SK-N-DZ (cell line): ENCODE measurements around the gene LRCH1.

Experiments used
- DNase-seq: peaks from one replicate; pipeline ENCODE4 v3.0.0-alpha.2; 2015; ENCODE audit warnings: low spot score

LRCH1 gene

DNA sequence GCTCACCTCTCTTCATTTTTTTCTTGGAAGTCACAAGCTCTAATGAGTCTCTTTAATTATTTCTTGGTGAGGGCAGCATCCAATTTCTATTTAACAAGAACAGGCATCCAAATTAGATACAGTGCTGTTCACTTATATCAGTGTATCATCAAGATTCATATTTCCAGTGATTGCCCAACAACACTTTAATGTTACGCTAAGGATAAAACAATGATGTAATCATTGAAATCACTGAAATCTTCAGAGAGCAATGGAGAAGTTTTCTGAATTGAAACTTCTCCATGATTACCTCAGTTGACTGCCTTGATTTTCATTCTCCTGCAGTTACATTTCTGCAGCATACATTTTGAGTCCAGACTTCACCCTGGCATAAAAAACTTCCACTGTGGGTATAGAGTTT, 17.1 kb upstream of the LRCH1 start:
- DNase-seq, result no peak

DNA sequence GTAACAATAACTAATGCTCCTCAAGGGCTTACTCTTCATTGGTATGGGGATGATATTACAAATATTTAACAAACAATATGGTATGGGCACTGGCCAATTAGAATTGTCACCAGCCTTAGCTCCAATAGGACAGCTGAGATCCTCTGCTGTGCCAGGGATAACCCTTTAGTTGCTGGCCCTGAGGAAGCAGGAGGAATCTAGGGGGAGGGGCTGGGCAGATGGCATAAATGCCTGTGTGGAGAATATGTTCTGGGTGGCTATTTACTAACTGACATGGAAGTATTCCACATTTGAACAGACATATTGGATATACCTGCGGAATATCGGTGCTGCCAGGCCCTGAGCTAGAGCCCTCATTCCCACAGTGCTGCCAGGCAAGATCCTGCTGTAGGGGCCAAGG, 16.6 kb upstream of the LRCH1 start:
- DNase-seq, result no peak

DNA sequence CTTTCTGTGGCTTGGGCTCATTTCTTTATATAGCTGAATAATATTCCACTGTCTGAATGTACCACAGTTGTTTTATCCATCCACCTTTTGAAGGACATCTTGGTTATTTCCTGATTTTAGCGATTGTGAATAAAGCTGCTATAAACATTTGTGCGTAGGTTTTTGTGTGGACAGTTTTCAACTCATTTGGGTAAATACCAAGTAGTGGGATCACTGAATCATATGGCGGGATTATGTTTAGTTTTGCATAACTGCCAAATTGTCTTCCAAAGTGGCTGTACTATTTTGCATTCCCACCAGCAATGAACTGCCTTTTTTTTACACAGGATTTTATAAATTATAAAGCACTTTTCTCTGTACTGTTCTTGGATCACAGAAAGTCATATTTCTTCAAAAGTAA, 13.7 kb upstream of the LRCH1 start:
- no peak for DNase-seq

DNA sequence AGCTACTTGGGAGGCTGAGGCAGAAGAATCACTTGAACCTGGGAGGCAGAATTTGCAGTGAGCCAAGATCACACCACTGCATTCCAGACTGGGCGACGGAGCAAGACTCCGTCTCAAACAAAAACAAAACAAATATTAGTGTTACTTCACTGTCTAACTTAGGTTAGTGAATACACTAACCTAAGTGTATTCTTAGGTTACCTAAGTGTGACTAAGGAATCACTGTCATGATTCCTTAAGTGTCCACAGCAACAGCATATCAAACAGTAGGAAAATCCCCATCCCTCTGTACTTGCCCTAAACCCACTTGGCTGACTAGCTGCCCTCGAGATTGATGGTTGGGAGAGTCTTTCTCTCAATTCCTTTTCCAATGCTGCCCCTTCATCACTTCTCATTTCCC, 11.8 kb upstream of the LRCH1 start:
- DNase-seq, result no peak

DNA sequence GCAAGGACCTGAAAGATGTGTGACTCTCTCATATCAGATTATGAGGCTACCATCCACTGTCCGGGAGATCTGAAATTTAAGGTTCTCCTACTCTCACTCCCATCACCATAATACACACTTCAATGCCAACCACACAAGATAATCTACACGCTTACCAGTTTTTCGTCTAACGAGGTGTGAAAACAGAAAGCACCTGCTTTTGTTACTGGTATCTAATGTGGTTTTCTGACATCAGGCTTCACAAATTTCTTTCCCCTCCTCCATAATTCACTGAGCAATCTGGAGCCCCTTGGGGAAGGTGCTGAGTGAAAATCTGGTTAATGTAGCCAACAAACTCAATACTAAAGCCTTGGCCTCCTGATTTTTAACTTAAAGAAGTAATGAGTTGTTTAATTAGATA, 10.1 kb upstream of the LRCH1 start:
- DNase-seq, result no peak

DNA sequence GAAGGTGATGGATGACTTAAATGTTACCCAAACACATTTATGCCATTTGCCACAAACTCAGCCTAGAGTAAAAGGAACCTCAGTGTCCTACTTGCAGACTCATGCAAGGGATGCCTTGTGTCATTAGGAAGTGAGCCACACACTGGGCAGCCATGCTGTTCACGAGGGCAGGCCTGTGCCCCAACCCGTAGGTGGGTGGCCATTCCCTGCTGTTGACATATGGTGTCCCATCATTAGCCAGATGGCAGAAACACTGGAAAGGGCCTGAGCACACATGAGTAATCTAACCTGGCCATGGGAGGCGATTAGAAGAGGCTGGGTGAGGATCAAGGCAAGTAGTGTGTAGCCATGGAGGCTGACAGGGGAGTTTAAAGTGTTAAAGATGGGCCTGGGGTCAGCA, 9.7 kb upstream of the LRCH1 start:
- no peak for DNase-seq

DNA sequence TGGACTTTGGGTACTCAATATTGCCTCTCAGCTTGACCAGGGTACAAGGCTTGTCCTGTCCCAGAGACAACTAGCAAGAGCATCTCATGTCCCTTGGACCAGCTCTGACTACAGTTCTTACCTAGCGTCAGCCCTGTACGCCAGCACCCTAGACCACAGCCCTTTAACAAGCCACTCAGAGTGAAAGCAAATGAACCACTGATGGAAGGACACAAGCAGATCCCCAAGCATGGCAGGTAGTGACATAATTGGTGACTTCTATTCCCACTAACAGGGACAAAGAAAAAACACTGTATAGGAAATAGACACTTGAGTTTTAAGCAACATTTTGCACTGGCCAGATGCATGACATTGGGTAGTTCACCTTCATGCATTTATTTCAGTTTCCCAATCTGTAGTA, 8.8 kb upstream of the LRCH1 start:
- DNase-seq, result no peak

DNA sequence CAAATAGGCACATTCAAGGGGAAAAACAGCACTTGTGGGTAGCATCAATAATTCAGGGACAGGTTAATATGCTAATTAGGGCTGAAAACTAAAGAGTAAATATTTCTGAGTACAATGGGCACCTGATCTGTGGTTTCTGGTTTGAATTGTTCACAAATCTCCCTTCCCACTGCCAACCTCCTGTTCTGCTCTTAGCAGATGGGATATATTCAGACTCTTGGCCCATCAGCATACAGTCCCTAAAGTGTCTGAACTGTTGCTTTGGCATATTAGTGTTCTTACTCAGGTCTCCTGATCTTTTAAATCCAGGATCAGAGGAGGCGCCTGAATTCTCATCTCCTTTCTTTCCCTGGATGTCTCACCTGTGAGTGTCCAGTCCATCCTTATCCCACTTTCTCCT, 8.2 kb upstream of the LRCH1 start:
- DNase-seq, result no peak

DNA sequence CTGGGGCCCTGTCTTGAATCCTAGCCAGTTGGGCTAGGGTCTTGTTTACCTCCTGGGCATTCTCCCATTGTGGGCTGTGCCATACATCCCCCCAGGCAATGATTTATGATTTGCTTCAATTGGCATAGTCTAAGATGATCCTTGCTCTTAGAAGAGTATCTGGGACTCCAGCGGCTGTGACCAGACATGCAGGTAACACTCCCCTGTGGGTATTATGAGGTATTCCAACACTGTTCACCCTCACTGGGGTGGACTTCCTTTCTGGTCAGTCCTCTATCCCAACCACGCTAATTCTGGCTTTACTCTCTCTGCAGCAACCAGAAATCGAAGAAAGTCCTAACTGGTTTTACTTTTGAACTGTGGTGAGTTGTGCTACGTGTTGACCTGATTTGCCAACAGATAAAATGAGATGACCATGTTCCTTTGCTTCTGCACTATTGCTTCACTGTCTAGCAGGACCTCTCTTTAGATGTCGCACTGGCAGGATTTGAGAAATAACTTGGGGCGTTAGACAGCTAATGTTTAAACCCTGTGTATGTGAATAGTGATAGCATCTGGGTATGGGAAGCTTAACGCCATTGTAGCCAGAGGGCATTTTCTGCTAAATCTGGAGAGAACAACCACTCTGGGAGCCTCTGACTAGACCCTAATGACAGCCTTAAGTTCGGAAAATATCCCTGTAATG, 6.7 kb upstream of the LRCH1 start:
- DNase-seq, result no peak

DNA sequence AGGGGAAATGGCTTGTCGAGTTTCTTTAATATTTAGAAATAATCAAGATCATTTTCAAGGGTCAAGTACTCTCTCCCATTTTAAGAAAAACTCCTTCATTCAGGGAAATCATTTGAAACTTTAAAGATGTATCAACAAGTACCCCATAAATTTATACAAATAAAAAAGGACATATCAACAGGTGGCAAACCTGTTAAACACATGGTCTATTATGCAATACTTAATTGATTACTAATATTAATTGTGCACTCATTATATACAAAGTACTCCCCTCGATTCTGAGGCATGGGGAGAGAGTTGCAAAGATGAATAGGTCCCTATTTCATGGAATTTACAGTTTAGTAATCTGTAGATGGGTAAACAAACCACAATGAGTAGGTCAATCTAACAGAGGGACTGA, 2.1 kb upstream of the LRCH1 start:
- no peak for DNase-seq

DNA sequence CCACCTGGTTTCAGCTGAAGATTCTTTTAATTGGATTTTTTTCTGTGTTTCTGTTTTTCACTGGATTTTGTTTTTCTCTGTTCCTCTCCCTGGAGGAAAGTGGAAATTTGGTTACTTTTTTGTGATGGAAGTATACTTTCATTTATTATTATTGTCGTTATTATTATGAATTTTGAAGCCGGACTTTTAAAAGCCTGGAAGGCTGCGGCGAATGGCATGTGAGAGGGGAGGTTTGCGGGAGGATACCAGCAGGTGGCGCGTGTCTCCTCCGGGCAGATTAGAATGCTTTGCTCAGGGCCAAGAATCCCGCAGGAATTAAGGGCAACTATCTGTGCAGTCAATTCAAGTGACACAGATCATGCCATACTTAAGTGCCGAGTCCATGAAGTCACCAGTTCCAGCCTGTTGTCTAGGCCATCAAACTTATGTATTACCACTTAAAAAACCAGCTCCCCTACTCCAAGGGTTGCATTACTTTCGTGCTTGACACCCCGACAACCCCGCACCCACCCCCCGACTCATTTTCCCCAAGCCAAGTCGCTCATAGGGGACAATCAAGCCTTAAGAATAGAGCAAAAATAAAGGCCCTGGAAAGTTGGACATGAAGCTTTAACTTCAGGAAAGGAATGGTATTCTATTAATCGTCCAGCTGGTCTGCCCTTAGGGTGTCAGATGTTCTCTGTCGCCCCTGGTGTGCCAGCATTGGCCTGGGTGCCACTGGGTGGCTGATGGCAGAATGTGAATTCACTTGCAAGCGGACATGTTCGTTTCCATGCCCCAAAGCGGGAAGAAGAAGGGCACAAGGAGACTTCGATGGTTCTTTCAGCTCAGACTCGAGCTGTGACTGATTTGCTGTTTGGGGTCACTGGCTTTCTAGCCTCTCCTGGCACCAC, 1.3 kb upstream of the LRCH1 start:
- DNase-seq, result peak; percentile 78

DNA sequence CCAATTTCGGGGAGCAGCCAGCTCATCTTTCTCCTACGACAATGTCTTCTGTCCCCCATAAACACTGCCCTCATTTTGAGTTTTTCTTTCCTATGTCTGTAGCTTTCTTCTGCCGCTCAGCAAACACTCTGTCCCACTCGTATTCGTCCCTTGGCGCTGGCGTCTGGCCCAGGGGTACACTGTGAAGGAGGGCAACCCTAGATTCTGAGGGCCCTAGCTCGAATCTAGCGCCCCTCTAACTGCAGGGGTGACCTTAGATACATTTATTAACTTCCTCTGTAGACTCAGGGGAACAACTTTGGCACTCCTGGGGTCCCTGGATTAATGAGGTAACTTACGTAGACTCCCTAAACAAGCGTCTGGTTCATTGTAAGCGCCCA, 677 bp upstream of the LRCH1 start:
- DNase-seq, result peak; percentile 18

DNA sequence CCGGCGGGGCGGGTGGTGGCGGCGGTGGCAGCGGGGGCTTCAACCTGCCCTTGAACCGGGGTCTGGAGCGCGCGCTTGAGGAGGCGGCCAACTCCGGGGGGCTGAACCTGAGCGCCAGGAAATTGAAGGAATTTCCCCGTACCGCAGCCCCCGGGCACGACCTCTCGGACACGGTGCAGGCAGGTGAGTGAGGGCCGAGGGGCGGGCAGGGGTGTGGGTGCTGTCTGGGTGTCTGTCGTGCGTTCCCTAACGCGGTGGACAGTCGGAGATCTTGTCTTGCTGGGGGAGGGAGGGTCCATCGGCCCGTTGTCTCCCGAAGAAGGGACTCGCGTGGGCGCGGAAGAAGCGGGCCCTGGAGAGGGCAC, 533 bp downstream of the LRCH1 start:
- no peak for DNase-seq

DNA sequence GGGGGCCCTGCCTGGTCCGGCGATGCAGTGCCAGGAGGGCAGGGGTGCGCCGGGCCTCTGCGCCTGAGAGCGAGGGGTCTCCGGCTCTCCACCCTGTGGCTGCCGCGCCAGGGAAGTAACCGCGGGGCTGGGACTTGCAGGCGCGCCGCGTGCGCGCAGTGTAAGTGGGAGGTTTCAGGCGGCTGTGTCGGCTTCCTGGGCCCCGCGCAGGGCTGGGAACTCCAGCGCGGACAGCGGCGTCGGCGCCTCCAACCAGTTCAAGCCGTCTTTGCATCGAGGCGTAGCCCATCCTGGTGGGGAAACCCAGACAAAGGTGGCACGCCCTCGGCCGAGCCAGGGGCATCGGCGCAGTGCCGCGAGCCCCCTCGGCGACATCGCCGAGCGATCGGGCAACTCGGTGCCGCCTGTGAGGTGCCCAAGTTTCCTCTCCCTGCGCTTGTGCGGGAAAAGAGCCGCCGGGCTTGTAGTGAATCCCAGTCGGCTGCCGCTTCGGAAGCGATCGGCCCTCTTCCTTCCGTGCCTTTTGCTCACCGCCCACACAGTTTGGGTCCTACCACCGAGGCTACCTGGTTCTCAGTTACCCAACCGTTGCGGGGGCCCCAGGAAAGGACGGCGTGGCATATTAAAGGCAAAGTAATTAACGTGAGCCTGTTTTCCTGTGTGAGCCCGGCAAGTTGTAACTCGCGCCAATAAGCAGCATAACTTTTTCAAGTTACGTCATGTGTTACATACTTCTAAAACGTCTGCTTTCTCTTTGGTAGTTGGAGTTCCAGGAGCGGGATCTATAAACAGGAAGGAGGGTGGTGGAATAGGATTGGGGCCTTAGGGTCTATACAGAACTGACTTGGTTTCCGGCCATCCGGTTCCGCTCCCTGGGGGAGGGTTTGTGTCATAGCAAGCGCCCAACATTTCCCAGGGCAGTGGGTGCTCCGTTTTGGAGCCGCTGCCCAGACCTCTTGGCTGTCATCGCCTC, 1.2 kb downstream of the LRCH1 start:
- DNase-seq, result peak; percentile 63

DNA sequence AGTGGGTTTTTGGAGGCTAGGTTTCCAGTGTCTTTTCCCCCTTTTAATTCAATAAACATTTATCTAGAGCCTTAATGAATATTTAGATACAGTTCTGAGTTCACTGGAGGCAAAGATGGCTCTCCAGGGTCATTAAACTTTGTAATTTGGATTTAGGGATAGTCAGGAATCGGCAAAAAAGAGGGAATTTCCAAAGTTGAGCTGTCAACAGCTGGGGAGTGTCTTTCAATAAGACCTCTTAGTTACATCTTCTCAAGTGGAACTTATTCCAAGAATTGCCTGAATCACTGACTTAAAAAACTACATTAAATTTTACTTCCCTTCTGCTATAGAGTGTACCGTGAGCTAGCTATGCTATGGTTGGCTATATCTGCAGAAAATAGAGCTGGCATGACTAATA, 2.0 kb downstream of the LRCH1 start:
- DNase-seq, result no peak

DNA sequence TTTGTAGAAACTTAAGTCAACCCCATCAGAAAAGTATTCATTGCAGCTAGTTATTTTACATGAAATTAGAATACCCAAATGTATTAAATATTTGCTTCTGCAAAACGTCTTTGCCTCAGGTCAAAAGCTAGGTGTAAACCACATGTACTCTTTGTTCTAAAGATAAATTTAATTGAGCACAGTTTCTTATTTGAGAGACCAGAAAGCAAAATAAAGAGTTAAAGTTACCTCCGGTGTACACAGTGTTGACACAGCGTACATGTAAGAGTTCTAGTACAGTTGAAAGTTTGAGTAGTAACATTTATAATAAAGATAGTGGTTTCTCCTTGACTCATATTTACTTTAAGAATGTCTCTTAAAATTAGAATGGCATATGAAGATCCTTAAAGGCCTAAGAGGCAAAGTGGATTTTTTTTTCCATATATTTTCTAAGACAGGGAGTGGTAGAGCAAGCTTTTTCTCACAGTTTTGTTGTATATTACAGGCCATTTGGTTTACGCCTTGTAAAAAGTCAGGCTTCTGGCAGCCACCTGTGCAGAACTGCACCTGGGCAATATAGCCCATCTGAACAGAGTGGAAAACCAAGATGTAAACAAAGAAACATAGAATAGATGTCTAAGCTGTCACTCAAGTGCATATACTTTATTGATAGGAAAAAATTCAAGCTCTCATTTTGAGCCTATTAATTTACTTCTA, 2.9 kb downstream of the LRCH1 start:
- no peak for DNase-seq

DNA sequence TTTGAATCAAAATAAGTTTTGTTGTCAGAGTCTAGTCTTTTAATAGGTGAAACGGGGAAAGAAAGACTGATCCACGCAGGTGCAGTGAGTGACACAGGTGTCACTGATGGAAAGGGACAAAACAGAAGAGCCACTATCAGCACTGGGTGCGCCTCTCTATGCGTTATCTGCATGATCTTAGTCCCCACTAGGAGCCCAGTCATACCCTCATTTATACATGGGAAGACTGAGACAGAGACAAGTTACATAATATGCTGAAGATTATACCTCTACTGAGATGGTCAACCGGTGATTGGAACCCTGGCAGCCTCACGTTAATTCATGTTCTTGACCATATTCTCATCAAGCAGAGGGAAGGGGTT, 3.4 kb downstream of the LRCH1 start:
- DNase-seq, result no peak

DNA sequence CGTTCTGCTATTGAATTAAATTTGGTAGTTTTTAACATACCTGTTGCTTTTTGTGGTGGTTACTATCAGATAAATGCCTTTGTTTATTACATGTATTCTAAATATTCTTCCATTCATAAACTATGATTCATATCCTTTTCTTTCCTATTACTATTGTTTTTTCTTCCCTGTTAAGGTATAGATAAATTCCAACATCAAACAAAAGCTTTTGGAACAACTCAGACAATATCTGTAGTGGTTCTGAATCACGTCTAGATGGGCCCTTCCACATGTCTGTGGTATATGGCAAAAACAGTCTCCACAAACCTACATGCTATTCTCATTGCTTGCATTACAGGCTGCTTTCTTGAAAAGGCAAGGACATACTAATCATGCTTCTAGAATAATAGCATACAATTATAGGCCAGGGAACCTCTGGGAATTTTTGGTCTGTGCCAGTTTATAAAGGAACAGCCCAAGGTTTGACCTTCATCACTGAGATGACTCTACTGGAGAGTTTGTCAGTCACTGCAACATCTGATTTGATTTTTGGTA, 6.4 kb downstream of the LRCH1 start:
- DNase-seq, result no peak

DNA sequence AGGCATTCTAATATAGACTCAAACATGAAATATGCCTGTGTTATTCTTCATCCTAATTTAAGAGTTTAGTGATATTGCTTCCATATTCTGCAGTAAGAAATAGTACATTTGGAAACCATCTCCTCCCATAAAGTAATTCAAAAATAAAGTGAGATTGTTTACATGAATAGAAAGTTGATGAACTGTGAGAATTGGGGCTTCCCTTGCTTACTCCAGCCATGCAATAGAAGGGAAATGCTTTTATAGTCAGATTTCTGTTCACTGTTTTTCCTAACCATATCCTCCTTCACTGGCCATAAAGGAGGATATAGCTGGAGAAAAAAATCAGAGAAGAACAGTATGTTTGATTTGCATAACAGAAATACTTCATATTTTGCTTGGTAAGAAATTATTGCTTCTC, 7.8 kb downstream of the LRCH1 start:
- DNase-seq, result no peak

DNA sequence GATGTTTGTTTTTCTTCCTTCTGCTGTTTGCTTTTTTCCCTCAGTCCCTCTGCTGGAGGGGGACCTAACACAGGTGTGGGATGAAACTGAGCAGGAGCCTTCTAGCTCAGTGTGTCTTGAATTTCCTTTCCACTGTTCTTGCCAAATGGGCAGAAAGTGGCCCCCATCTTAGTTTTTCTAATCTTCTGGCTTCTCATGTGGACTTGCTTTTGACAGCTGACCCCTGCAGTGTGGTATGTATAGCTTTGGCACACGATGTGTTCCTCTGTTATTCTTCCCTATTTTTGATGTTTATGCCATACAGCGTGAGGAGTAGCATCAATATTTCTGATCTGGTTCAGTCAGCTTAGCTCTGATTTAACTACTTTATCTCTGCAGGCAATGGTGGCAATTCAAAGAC, 8.3 kb downstream of the LRCH1 start:
- DNase-seq, result no peak

DNA sequence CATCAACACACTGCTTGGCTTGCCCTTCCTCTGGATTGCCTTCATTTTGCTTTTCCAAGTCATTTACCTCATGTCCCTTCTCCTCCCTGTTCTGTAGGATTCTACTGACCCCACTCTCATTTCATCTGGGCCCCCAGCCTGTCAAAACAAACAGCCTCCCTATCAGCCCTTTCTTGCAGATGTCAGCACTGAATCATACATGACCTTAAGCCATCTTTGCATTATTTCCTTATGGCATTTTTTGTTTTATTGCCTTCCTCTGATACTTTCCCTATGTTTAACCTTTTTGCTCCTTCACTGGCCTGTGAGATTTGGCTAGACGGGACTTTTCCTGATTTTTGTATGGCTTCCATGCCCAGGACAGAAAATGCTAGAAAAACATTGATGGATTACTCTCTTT, 8.7 kb downstream of the LRCH1 start:
- no peak for DNase-seq
